Measurements from ENCODE around the gene ITGB5.
"Not testable (repeated sequence)": the region's sequence is repeated elsewhere in the genome, so short reads cannot be mapped to it uniquely, and the experiment has no call there.

ITGB5 gene

GRCh38 chr3:124837730-124838186 lies 49.4 kb downstream of the ITGB5 start:
- DNase-seq (ENCODE audit: low read depth in 2 of 2): no peak

DNA sequence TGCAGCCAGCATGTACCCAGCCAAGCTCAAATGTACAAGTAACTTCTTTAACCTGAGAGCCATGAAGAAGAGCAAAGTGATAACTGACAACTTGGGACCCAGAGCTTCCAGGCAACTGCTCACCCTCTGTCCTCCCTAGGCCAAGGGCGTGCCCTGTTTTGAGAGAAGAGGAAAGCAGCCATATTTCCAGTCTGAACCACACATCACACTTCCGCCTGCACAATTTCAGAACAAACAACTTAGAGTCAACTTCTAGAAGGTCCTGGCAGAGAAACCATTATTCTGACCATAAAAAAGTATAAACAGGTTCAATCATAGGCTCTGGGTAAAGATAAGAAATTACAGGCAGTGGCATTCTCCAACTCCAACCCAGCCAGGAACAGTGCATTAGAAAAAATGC lies 50.1 kb downstream of the ITGB5 start:
- DNase-seq (ENCODE audit: low read depth in 2 of 2): no peak

DNA sequence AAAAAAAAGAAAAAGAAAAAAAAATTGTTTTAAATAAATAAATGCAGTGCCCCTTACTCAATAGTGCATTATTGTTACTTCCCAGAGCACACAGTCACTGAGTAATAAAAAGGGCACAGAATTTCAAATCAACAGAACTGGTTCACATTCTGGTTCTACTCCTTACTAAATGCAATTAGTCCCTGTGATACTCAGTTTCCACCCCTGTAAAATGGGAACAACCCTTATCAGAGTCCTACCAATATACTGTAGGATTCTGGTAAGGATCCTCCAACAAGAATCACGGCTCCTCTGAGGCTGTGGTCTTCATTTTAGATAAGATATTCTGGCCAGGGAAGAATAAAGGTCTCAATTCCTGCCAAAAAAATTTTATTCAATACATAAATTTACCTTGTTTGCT lies 50.7 kb downstream of the ITGB5 start:
- no peak for DNase-seq (ENCODE audit: low read depth in 2 of 2)

- peak; percentile 15 to 16 for DNase-seq (ENCODE audit: low read depth in 2 of 2)
Observed at GRCh38 chr3:124834723-124835718, 52.1 kb downstream of the ITGB5 start.

GRCh38 chr3:124833710-124834332 lies 53.3 kb downstream of the ITGB5 start:
- no peak for DNase-seq (ENCODE audit: low read depth in 2 of 2)

- DNase-seq (ENCODE audit: low read depth in 2 of 2): no peak
Observed at GRCh38 chr3:124832782-124833709, 54.1 kb downstream of the ITGB5 start.

GRCh38 chr3:124831628-124832199 lies 55.5 kb downstream of the ITGB5 start:
- DNase-seq (ENCODE audit: low read depth in 2 of 2): no peak

- DNase-seq (ENCODE audit: low read depth in 2 of 2): no peak
Observed at GRCh38 chr3:124829819-124830554, 57.2 kb downstream of the ITGB5 start.

DNA sequence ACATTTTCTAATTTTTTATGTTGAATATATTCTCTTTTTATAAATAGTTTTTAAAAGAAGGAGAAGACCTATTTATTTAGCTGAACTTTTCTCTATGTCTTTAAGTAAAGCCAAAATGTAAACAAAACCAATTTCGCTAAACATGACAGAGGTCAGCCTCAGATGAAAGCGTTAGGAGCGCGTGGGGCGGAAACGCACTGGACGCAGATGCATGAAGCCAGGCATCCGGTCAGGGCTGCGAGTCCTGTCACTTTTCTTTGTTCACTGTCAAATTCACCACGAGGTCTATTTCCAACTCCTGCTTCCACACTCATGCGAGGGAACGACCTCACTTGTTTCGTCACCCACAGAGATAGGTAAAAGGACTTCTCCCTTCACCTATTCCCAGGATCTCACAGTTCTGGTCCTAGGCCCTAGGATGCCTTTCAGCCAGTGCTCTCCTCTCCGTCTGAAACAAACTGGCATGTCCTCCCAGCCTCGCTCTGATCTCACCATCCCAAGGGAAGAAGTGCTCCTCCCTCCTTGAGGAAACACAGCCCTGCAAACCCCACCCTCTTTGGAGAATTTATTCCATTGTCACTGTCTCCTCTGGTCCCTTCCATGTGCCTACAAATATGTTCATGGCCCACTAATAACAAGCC lies 57.9 kb downstream of the ITGB5 start:
- no peak for DNase-seq (ENCODE audit: low read depth in 2 of 2)

GRCh38 chr3:124827476-124828206 lies 59.5 kb downstream of the ITGB5 start:
- not testable (repeated sequence) for DNase-seq (ENCODE audit: low read depth in 2 of 2)

DNA sequence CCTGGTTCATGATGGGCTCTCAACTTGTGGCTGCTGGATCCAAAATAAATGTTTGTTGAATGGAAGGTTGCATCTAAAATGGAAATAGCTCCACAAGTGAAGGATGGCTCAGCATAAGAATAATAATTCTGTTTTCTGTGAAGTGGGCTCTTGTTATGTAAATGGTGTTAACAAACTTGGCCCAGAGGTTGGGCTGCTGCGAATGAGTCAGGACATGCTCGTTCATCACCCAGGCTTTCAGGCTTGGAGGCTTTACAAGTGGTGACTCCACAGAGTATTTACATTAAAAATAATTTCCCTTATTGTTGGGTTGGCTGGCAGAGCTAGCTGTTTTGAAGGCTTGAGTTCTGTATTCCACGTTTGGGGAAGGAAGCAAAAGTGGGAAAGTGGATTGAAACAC lies 60.5 kb downstream of the ITGB5 start:
- DNase-seq (ENCODE audit: low read depth in 2 of 2): no peak

DNA sequence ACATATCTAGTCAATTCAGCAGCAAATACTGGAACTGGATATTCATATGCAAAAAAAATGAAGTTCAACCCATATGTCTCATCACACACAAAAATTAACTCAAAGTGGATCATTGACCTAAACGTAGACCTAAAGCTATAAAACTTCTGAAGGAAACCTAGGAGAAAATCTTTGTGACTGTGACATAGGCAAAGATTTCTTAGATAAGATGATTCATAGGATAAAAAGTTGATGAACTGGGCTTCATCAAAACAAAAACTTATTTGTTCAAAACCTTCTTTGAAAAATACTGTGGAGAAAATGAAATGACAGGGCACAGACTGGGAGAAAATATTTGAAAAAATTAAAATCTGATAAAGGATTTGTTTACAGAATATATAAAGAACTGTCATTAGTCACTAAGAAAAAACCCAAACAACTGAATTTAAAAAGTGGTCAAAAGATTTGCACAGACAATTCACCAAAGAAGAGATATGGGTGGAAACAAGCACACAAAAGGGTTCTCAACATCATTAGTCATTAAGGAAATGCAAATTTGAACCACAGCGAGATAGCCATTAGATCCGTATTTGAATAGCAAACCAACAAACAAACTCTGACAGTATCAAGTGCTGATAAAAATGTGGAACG lies 62.8 kb downstream of the ITGB5 start:
- no peak for DNase-seq (ENCODE audit: low read depth in 2 of 2)

DNA sequence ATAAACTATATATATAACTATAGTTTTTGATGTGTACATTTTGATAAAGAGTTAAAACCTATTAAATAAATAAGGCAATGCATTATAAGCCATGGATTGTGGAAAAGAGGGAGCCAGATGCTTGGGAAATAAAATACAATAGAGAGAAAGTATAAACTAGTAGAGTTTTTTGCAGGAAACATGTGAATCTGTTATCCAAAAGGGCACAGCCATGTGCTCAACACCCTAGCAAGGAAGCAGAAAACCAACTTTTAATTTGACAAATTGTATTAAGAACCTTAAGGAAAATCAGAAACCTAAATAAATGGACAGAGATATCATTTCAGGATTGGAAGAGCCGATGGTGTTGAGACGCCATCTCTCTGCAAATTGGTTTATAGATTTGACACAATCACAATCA lies 63.5 kb downstream of the ITGB5 start:
- no peak for DNase-seq (ENCODE audit: low read depth in 2 of 2)

GRCh38 chr3:124823206-124823605 lies 64.0 kb downstream of the ITGB5 start:
- DNase-seq (ENCODE audit: low read depth in 2 of 2): no peak

DNA sequence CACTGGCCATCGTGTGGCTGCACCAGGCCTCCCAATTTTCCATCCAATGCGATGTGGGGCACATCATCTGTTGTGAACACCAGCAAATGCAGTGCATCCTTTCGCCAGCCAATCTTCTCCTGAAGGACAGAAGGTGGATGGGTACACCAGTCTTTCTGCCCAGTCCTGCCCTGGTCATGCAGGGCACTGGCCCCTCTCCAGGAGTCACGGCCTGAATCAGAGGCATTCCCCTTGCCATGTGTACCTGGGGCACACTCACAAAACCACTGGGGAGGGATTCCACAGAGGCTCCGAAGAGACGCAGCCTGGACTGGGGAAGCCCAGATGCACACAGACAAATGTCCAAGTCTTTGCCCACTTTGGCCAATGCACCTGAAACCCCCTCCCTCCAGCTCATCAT lies 65.8 kb downstream of the ITGB5 start:
- no peak for DNase-seq (ENCODE audit: low read depth in 2 of 2)

GRCh38 chr3:124818398-124819091 lies 68.6 kb downstream of the ITGB5 start:
- DNase-seq (ENCODE audit: low read depth in 2 of 2): no peak

DNA sequence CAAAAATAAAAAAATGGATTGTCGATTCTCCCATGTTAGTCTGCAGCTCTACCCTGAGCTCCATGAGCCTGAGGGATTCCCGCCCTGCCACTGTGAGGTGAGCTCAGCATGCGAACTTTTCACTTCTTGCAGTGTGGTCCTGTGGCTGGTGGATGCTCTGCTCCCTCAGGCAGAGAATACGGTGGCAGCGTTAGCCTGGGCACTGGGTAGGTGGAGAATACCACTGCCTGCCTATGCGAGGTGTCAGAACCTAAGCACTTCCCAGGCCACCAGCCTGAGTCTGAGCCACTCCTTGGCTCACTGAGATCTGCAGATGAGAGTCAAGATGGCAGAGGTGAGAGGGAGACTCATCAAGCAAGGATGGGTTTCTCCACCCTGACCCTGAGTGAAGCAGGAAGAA lies 70.1 kb downstream of the ITGB5 start:
- DNase-seq (ENCODE audit: low read depth in 2 of 2): no peak

DNA sequence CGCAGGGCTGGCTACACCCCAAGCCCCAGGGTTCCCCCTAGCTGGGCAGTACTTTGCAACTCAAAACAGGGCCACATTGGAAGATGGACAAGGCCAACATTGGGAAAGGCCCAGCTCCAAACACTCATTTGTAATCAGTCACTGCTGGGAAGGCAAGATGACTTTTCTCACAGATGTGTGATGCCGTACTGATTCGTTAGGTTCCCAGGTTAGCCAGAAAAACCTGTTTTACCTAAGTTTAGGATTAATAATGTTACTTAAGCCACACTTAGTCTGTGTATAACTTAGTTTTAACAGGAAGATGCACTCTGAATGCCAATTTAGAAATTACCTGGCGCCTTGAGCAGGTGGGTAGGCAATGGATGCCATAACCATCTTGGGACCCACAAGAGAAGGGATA lies 71.0 kb downstream of the ITGB5 start:
- DNase-seq (ENCODE audit: low read depth in 2 of 2): no peak

DNA sequence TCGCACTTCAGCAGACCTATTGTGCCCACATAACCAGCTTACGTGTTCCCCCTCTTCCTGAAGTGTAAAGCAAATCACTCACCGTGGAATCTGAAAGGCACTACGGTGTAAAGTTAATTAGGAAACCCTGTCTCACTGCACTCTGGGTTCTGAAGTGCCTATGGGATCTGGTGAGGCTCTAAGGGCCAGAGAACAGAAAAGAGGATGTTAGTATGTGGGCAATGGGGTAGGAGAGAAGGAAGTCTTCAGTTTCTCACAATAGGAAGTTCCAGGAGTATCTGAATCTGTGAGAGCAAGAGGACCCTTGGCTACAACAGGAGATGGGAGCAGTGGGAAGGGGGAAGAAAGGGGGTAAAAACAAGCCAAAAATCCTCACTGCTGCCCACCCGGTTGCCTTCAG lies 71.4 kb downstream of the ITGB5 start:
- no peak for DNase-seq (ENCODE audit: low read depth in 2 of 2)

Measured in stimulated activated CD4-positive, alpha-beta T cell treated with anti-CD3 and anti-CD28 coated beads, Interleukin-12 subunit alpha, Interleukin-12 subunit beta, amount 100 ng/mL, for 24 hours (primary cell).